ENCODE results near the gene RAB9A.

RAB9A gene

DNA sequence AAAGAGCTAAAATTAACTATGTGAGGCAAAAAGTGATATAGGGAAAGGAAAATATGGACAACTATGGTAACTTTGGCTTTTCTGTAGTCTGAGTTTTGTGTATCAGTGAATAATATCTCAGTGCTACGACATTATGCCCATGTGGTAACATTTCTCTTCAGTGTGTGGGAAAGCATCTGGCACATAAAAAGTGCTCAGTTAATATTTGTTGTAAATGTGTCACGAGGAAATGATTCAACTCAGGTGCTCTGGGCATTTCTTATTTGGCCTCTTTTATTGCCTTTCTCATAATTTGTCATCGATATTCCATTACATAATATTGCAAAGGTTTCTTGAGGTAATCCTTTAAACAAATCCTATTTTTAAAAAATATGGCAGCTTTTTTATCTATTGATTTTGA lies 63.2 kb downstream of the RAB9A start:
- no peak for DNase-seq

DNA sequence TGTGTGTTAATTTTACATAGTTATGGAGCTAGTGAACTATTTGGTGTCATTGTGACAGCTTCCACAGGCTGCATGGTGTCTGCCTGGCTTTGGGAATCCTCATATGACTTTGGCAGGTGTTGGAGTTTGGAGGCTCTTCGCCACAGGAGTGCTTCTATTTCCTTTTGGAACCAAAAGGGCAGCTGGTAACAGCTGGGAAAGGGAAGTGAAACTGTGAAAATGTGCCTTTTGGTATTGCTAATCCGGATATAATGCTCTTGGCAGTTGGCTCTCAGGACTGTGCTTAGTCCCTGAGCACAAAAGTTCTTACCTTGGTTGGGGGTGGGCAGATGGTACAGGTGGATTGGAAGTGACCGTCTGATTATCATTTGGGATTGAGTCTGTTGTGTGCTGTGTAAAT lies 63.7 kb downstream of the RAB9A start:
- no peak for DNase-seq

DNA sequence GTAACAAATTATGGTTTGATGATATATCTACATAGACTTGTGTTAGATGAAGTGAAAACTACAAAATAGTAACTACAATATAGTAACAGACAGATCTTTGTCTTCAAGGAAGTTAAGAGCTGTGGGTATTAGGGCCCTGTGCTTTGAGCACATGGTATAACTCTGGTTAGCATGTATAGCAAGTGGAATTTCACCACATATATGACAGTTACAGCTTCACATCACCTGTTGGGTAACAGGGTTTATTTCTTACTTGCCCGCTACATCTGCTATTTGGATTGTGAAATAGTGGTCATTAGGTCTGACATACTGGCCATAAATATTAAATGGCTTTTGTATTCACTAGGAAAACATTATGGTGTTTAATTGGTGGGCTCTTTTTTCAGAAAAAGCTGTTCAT lies 65.8 kb downstream of the RAB9A start:
- DNase-seq, result no peak

DNA sequence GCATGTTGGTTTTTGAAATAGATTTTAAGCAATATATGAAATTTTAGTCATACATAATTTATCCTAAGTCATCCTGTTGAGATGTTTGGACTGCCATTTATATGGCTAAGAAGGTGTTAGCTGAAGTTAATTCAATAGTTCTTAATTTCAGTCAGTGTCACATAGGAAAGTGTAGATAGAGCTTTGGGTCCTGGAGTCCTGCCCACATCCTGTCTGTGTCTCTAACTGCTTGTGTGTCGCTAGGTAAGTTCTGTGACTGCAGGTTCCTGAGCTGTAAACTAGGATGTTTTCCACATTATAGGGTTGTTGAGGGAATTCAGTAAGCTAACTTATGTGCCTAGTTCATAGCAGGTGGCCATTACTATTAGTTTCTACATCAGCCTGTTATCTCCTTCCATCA lies 66.3 kb downstream of the RAB9A start:
- DNase-seq, result no peak

DNA sequence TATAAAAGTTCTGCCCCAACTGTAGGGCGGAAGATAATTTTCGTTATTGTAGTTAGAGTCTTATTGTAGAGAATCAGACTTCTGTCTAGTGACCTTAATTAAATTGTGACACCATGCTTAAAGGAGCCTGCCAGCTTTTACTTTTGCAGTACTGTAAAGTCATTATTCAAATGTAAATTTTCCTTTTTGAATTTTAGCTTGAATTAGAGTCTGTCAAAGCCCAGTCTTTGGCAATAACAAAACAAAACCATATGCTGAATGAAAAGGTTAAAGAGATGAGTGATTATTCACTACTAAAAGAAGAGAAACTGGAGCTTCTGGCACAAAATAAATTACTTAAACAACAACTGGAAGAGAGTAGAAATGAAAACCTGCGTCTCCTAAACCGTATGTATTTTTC lies 67.5 kb downstream of the RAB9A start:
- DNase-seq, result no peak

DNA sequence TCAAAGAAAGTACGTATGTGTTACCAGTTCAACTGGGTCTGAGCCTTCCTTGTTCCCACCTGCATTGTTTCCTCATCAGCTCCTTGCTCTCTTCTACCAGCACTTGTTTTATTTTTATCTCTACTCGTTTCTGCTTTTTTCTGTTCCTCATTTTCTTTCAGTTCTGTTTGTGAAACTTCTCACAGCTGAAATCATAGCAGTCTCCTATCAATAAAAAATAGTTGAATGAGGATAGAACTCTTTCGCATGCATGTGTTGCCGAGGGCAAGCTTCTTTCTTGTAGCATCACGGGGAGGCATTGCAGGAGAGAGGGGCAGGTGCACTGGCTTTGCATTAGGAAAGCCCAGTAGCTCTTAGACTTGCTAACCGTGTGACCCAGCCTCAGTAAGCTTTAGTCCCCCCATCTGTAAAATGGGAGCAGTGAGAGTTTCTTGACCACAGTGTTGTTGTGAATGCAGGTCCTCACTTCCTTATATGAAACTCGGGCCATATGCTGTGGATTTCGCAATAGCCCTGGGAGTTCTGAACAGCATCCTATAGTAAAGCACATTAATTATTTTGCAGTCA lies 70.3 kb downstream of the RAB9A start:
- no peak for DNase-seq

Data from effector CD4-positive, alpha-beta T cell (primary cell).